MCF 10A (cell line): ENCODE data around the gene CCL14. TPM values are rescaled to one million over a fixed set of nuclear protein-coding genes. Genes with fewer than 3 reads are reported as not detected.

Source experiments
- BruUV-seq: library from RNA; stranded (reverse); fragments of 400-500 nt; replicated peaks from 2 replicates; lab custom pipeline; 2021; lab: Mats Ljungman, UMichigan
- CTCF ChIA-PET: fragments of 300-600 bp; sonication (Branson Sonifier 250); formaldehyde crosslinking; extraction: SDS; loops from one replicate; lab custom pipeline; 2021; ENCODE audit warnings: antibody characterized with exemption, inconsistent platforms; lab: Yijun Ruan, JAX
- POLR2A ChIA-PET: fragments of 300-600, 350-650 bp; sonication (Branson Sonifier 250); formaldehyde crosslinking; extraction: SDS; loops from one replicate; lab custom pipeline; 2020; ENCODE audit warnings: antibody characterized with exemption, inconsistent platforms; lab: Yijun Ruan, JAX
- DNase-seq: peaks from one replicate; pipeline ENCODE4 v3.0.0-alpha.2; 2018; ENCODE audit not compliant: unreplicated experiment
- H3K27ac Mint-ChIP-seq: one replicate; pipeline ENCODE4 v1.8.0; 2022; ENCODE audit warnings: mild to moderate bottlenecking, low read depth, mixed read lengths; ENCODE audit not compliant: unreplicated experiment
- H3K27me3 Mint-ChIP-seq: one replicate; pipeline ENCODE4 v1.8.0; 2022; ENCODE audit warnings: mixed read lengths; ENCODE audit not compliant: insufficient read depth, unreplicated experiment
- H3K36me3 Mint-ChIP-seq: one replicate; pipeline ENCODE4 v1.8.0; 2022; ENCODE audit warnings: mild to moderate bottlenecking, moderate library complexity, mixed read lengths; ENCODE audit not compliant: insufficient read depth, unreplicated experiment
- H3K4me1 Mint-ChIP-seq: one replicate; pipeline ENCODE4 v1.8.0; 2022; ENCODE audit warnings: mixed read lengths; ENCODE audit not compliant: insufficient read depth, unreplicated experiment
- H3K4me3 Mint-ChIP-seq: one replicate; pipeline ENCODE4 v1.8.0; 2022; ENCODE audit warnings: mild to moderate bottlenecking, moderate library complexity, mixed read lengths; ENCODE audit not compliant: unreplicated experiment
- H3K9me3 Mint-ChIP-seq: one replicate; pipeline ENCODE4 v1.8.0; 2022; ENCODE audit warnings: mixed read lengths; ENCODE audit not compliant: unreplicated experiment
- intact Hi-C: fragments of 100-400 bp; cut with micrococcal nuclease; formaldehyde crosslinking; loops from 2 replicates; pipeline ENCODE4 v1.14.1; 2022
- total RNA-seq: library from RNA; stranded (reverse); gene quantifications from 2 replicates; pipeline ENCODE4 v1.2.3, GENCODE V29; 2022
- TF ChIP-seq, protein P1 (sequence below): fragments of 200-600 bp; IDR thresholded peaks from one replicate; pipeline ENCODE4 v1.8.0; 2022; ENCODE audit warnings: antibody characterized with exemption, mild to moderate bottlenecking; ENCODE audit not compliant: unreplicated experiment

The CCL14 gene
- total RNA-seq, 1 experiment from 2014 or later = not detected

DNA sequence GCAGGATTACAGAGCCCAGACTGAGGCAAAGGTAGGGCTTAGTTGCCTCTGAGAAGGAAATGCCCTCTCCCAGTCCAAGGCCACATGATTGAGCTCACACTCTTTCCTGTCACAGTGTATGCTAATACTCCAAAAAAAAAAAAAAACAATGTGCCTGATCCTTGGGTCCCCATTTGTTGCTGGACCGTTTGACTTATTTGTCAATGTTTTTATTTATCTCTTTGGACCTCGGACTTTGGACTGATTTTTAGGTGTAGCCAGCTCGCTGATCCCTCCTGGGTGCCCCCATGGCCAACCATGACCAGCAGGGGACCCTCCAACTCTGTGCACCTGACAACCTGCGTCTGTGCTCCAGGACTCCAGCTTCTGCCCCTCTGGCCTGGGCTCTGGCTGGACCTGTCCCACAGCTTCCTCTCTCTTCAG is 4.6 kb downstream of the CCL14 start:
- ChIA-PET POLR2A (no interaction called here), CTCF (interaction anchor here (1.0 to 2.6 kb wide), 4 partner anchors 12 to 167 kb away, joined by 3 to 9 read pairs (median 5); no protein-coding TSS in a partner anchor)
- intact Hi-C loops = no loop called here
- H3K27me3 Mint-ChIP-seq = no peaks in the 10 kb centered on the region
- no peaks in the 10 kb centered on the region for H3K4me1 Mint-ChIP-seq
- no peak for DNase-seq
- no TSS peak for BruUV-seq
- TF ChIP-seq, protein P1, sequence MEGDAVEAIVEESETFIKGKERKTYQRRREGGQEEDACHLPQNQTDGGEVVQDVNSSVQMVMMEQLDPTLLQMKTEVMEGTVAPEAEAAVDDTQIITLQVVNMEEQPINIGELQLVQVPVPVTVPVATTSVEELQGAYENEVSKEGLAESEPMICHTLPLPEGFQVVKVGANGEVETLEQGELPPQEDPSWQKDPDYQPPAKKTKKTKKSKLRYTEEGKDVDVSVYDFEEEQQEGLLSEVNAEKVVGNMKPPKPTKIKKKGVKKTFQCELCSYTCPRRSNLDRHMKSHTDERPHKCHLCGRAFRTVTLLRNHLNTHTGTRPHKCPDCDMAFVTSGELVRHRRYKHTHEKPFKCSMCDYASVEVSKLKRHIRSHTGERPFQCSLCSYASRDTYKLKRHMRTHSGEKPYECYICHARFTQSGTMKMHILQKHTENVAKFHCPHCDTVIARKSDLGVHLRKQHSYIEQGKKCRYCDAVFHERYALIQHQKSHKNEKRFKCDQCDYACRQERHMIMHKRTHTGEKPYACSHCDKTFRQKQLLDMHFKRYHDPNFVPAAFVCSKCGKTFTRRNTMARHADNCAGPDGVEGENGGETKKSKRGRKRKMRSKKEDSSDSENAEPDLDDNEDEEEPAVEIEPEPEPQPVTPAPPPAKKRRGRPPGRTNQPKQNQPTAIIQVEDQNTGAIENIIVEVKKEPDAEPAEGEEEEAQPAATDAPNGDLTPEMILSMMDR = no peak
- no peak overlapping the region for H3K27ac Mint-ChIP-seq
- H3K9me3 Mint-ChIP-seq = no peaks in the 10 kb centered on the region
- no peak overlapping the region for H3K4me3 Mint-ChIP-seq
- no peaks in the 10 kb centered on the region for H3K36me3 Mint-ChIP-seq

DNA sequence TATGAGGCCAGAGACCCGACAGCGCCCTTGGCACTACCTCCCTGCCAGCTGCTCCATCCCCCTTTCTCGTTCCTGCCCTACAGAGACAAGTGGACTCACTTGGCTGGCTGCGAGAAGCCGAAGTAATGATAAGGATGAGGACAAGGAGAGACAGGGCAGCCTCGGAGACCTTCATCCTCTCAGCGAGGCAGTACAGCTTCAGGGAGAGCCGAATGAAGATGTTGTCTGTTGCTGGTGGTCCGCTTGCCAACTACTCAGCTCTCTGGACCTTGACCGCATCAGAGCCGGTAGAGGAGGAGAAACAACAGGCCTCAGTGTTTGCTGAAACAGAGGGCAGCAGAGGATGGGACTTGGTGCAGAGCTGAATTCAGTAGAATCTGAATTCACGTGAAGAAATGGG is 5.3 kb downstream of the CCL14 start, which contains the start of gene CCL16:
Gene CCL16, minus strand, starts transcription at position 252 of the 400 bp plus-strand sequence. Its CDS starts 77 bp downstream, at position 175.
- intact Hi-C loops = no loop called here
- Mint-ChIP-seq H3K9me3 (no peaks in the 10 kb centered on the region), H3K4me3 (no peak within 1 kb of the TSS), H3K4me1 (no peaks in the 10 kb centered on the region), H3K36me3 (no peaks in the 10 kb centered on the region), H3K27ac (no peak within 1 kb of the TSS), H3K27me3 (no peaks in the 10 kb centered on the region)
- DNase-seq = no peak
- ChIA-PET CTCF (interaction anchor here (1.0 to 2.1 kb wide), 3 partner anchors 12 to 166 kb away, joined by 3 to 7 read pairs (median 3); no protein-coding TSS in a partner anchor), POLR2A (no interaction called here)
- TF ChIP-seq, protein P1 = no peak
- BruUV-seq = no TSS peak

DNA sequence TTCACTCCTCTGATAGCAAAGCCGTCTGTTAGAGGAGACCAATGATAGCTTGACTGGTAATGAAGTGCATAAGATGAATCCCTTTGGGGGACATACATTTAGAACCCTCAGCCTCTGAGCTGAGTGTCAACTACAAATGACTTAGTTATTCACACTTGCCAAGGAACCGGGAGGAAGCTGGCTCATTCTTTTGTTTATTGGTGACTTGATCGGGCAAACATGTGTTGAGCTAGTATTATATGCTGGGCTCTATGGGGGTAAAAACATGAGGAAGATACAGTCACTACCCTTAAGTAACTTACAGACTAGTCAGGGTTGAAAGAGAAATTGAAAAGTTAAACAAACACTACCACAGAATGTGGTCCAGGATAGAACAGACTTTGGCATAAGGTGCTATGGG is 8.2 kb downstream of the CCL14 start:
- POLR2A ChIA-PET = interaction anchor here (1.1 kb wide), 1 partner anchor 8 kb away, joined by 3 read pairs; the partner anchor contains the start of gene CCL14

DNA sequence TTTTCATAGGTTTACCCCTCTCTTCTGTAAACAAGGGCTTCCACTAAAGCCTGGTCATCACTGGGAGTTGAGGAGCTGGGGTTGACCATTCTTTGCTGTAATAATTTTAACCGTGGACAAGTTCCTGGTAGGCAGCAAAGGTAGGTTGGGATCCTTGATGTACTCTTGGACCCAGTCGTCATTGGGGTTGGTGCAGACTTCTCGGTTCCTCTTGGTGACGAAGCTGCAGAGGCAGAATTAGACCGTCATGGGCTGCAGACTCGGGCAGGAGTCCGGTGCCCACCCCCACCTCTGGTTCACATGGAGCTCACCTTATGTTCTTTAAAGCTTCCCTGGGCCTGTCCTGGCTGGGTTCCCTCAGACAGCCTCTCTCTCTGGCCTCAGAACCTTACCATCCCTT is 9.0 kb downstream of the CCL14 start:
- Mint-ChIP-seq H3K27me3 (no peaks in the 10 kb centered on the region), H3K4me3 (no peak overlapping the region), H3K36me3 (no peaks in the 10 kb centered on the region), H3K4me1 (peaks cover 7% of the 10 kb centered on the region), H3K9me3 (no peaks in the 10 kb centered on the region), H3K27ac (no peak overlapping the region)
- CTCF ChIA-PET = interaction anchor here (0.6 to 5.3 kb wide), 5 partner anchors 8 to 950 kb away, joined by 3 to 99 read pairs (median 4); no protein-coding TSS in a partner anchor
- intact Hi-C loops = no loop called here
- DNase-seq = no peak
- no TSS peak for BruUV-seq
- TF ChIP-seq, protein P1 = no peak
- POLR2A ChIA-PET = interaction anchor here (1.1 kb wide), 1 partner anchor 9 kb away, joined by 3 read pairs; the partner anchor contains the start of gene CCL14

More for the DNA sequence above, 8.2 kb downstream of the CCL14 start:
- intact Hi-C loops = no loop called here
- Mint-ChIP-seq H3K9me3 (no peaks in the 10 kb centered on the region), H3K36me3 (no peaks in the 10 kb centered on the region), H3K4me1 (peaks cover 7% of the 10 kb centered on the region), H3K4me3 (no peak overlapping the region), H3K27me3 (no peaks in the 10 kb centered on the region), H3K27ac (no peak overlapping the region)
- CTCF ChIA-PET = interaction anchor here (0.7 to 5.3 kb wide), 6 partner anchors 8 to 505 kb away, joined by 3 to 99 read pairs (median 5); no protein-coding TSS in a partner anchor
- TF ChIP-seq, protein P1 = no peak
- BruUV-seq = no TSS peak
- DNase-seq = no peak
